Measurements from ENCODE around the gene ZNF865. TPM values are rescaled to one million over a fixed set of nuclear protein-coding genes. Genes with fewer than 3 reads are reported as not detected.
"Not testable (repeated sequence)": the region's sequence is repeated elsewhere in the genome, so short reads cannot be mapped to it uniquely, and the experiment has no call there.

The ZNF865 gene
- total RNA-seq, result 10 to 100 TPM; 13.4 to 16.4 TPM
- polyA plus RNA-seq, result 1 to 10 TPM; 1.1 to 5.7 TPM
- long read RNA-seq, donor 1, partial matches to known transcripts, result 0 of 8 reads
- long read RNA-seq, donor 1, other reads (novel, unspliced or antisense), result 8 of 8 reads
- long read RNA-seq, donor 2, partial matches to known transcripts, result 0 of 9 reads
- long read RNA-seq, donor 2, other reads (novel, unspliced or antisense), result 9 of 9 reads

GRCh38 chr19:55605637-55606470 is at the start of gene ZNF865:
Gene ZNF865, plus strand, starts transcription at chr19:55605647. Its CDS starts 7,972 bp downstream, at chr19:55613619.
- 1% methylated on average over 33 to 44 of the region's 44 CpGs for WGBS, 2 donors
- peak within 1 kb of the TSS; percentile 67 to 77 for H3K27ac ChIP-seq (ENCODE audit: low read depth in 1 of 2, low read length in 2 of 2)
- intact Hi-C loops (cut with DNase I), result loop anchor here (1.0 to 5.0 kb wide), 2 partner anchors 89 to 90 kb away; no protein-coding TSS in a partner anchor
- no peaks in the 10 kb centered on the region for H3K9me3 ChIP-seq (ENCODE audit: control insufficient read depth, low read length)
- ATAC-seq (ENCODE audit: low FRiP score) (peak; percentile 58), DNase-seq (peak; percentile 76 to 90)
- no peaks in the 10 kb centered on the region for H3K4me1 ChIP-seq (ENCODE audit: control insufficient read depth in 1 of 2, insufficient read depth in 2 of 2, low read length in 2 of 2)
- peaks cover 0 to 1% of the 10 kb centered on the region in 2 donors for H3K36me3 ChIP-seq (ENCODE audit: control insufficient read depth in 1 of 2, insufficient read depth in 2 of 2, low read length in 1 of 2)
- no peaks in the 10 kb centered on the region for H3K27me3 ChIP-seq (ENCODE audit: control insufficient read depth in 1 of 2, insufficient read depth in 2 of 2, low read length in 1 of 2)
- H3K4me3 ChIP-seq (ENCODE audit: low read length in 2 of 2), result peak within 1 kb of the TSS; percentile 69 to 81

GRCh38 chr19:55559684-55560083 is 45.8 kb upstream of the ZNF865 start:
- Histone ChIP-seq H3K9me3 (ENCODE audit: control insufficient read depth, low read length) (peaks cover 2% of the 10 kb centered on the region), H3K27me3 (ENCODE audit: control insufficient read depth in 1 of 2, insufficient read depth in 2 of 2, low read length in 1 of 2) (no peaks in the 10 kb centered on the region), H3K4me1 (ENCODE audit: control insufficient read depth in 1 of 2, insufficient read depth in 2 of 2, low read length in 2 of 2) (no peaks in the 10 kb centered on the region), H3K4me3 (ENCODE audit: low read length in 2 of 2) (no peak overlapping the region), H3K27ac (ENCODE audit: low read depth in 1 of 2, low read length in 2 of 2) (no peak overlapping the region), H3K36me3 (ENCODE audit: control insufficient read depth in 1 of 2, insufficient read depth in 2 of 2, low read length in 1 of 2) (no peaks in the 10 kb centered on the region)
- no peak for DNase-seq
- 73 to 85% methylated on average over 9 of the region's 9 CpGs for WGBS, 2 donors
- no peak for ATAC-seq (ENCODE audit: low FRiP score)
- intact Hi-C loops (cut with DNase I), result no loop called here

DNA sequence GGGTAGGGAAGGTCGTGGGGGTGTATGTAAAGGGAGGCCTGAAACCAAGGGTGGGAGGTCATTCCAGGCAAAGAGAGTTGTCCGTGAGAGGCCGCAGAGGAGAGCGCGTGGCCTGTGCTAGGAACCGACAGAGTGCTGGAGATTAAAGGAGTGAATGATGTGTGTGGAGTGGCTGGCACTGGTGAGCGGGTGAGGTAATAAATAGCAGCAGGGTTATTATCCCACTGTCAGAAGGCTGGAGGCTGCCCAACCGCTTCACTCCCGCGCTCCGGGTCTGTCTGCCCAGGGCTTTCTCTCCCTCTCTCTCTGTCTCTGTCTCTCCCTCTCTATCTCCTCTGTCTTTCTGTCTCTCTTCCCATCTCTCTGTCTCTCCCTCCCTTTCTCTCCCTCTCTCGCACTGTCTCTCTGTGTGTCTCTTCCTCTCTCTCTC is 42.2 kb upstream of the ZNF865 start:
- H3K4me1 ChIP-seq (ENCODE audit: control insufficient read depth in 1 of 2, insufficient read depth in 2 of 2, low read length in 2 of 2), result no peaks in the 10 kb centered on the region
- DNase-seq (no peak), ATAC-seq (ENCODE audit: low FRiP score) (no peak)
- no peaks in the 10 kb centered on the region for H3K27me3 ChIP-seq (ENCODE audit: control insufficient read depth in 1 of 2, insufficient read depth in 2 of 2, low read length in 1 of 2)
- no peak overlapping the region for H3K27ac ChIP-seq (ENCODE audit: low read depth in 1 of 2, low read length in 2 of 2)
- H3K4me3 ChIP-seq (ENCODE audit: low read length in 2 of 2), result no peak overlapping the region
- intact Hi-C loops (cut with DNase I), result no loop called here
- WGBS, 2 donors, result 10 to 12% methylated on average over 12 of the region's 12 CpGs
- H3K9me3 ChIP-seq (ENCODE audit: control insufficient read depth, low read length), result peaks cover 2% of the 10 kb centered on the region
- no peaks in the 10 kb centered on the region for H3K36me3 ChIP-seq (ENCODE audit: control insufficient read depth in 1 of 2, insufficient read depth in 2 of 2, low read length in 1 of 2)

DNA sequence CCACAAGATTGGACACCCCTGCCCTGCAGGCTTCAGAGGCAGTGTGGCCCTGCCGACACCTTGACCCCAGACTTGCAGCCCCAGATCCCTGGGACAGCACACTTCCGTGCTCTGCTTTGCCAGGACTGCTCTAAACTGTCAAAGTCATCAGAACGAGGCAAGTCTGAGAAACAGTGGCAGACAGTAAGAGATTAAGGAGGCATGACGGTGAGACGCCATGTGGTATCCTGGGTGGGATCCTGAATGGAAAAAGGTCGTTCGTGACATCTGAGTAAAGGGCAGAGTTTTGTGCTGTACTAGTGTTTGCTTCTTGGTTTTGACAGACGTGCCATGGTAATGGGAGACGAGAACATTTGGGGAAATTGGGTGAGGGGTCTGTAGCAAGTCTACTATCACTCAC is 38.6 kb upstream of the ZNF865 start:
- Histone ChIP-seq H3K4me1 (ENCODE audit: control insufficient read depth in 1 of 2, insufficient read depth in 2 of 2, low read length in 2 of 2) (no peaks in the 10 kb centered on the region), H3K27me3 (ENCODE audit: control insufficient read depth in 1 of 2, insufficient read depth in 2 of 2, low read length in 1 of 2) (no peaks in the 10 kb centered on the region), H3K4me3 (ENCODE audit: low read length in 2 of 2) (no peak overlapping the region), H3K27ac (ENCODE audit: low read depth in 1 of 2, low read length in 2 of 2) (no peak overlapping the region), H3K9me3 (ENCODE audit: control insufficient read depth, low read length) (no peaks in the 10 kb centered on the region), H3K36me3 (ENCODE audit: control insufficient read depth in 1 of 2, insufficient read depth in 2 of 2, low read length in 1 of 2) (no peaks in the 10 kb centered on the region)
- ATAC-seq (ENCODE audit: low FRiP score) (no peak), DNase-seq (no peak)
- intact Hi-C loops (cut with DNase I), result no loop called here
- 29 to 37% methylated on average over 9 of the region's 9 CpGs for WGBS, 2 donors

GRCh38 chr19:55567708-55568328 is 37.6 kb upstream of the ZNF865 start:
- no peak for DNase-seq
- no peaks in the 10 kb centered on the region for H3K4me1 ChIP-seq (ENCODE audit: control insufficient read depth in 1 of 2, insufficient read depth in 2 of 2, low read length in 2 of 2)
- no peaks in the 10 kb centered on the region for H3K36me3 ChIP-seq (ENCODE audit: control insufficient read depth in 1 of 2, insufficient read depth in 2 of 2, low read length in 1 of 2)
- H3K27ac ChIP-seq (ENCODE audit: low read depth in 1 of 2, low read length in 2 of 2), result no peak overlapping the region
- no peaks in the 10 kb centered on the region for H3K27me3 ChIP-seq (ENCODE audit: control insufficient read depth in 1 of 2, insufficient read depth in 2 of 2, low read length in 1 of 2)
- intact Hi-C loops (cut with DNase I), result no loop called here
- no peaks in the 10 kb centered on the region for H3K9me3 ChIP-seq (ENCODE audit: control insufficient read depth, low read length)
- no peak for ATAC-seq (ENCODE audit: low FRiP score)
- H3K4me3 ChIP-seq (ENCODE audit: low read length in 2 of 2), result no peak overlapping the region

GRCh38 chr19:55569477-55569876 is 36.0 kb upstream of the ZNF865 start:
- H3K27ac ChIP-seq (ENCODE audit: low read depth in 1 of 2, low read length in 2 of 2); H3K4me1 ChIP-seq (ENCODE audit: control insufficient read depth in 1 of 2, insufficient read depth in 2 of 2, low read length in 2 of 2); H3K9me3 ChIP-seq (ENCODE audit: control insufficient read depth, low read length); H3K36me3 ChIP-seq (ENCODE audit: control insufficient read depth in 1 of 2, insufficient read depth in 2 of 2, low read length in 1 of 2); ATAC-seq (ENCODE audit: low FRiP score); H3K27me3 ChIP-seq (ENCODE audit: control insufficient read depth in 1 of 2, insufficient read depth in 2 of 2, low read length in 1 of 2); DNase-seq; intact Hi-C loops (cut with DNase I); H3K4me3 ChIP-seq (ENCODE audit: low read length in 2 of 2): not testable (repeated sequence)
- 89 to 92% methylated on average over 5 of the region's 5 CpGs for WGBS, 2 donors

DNA sequence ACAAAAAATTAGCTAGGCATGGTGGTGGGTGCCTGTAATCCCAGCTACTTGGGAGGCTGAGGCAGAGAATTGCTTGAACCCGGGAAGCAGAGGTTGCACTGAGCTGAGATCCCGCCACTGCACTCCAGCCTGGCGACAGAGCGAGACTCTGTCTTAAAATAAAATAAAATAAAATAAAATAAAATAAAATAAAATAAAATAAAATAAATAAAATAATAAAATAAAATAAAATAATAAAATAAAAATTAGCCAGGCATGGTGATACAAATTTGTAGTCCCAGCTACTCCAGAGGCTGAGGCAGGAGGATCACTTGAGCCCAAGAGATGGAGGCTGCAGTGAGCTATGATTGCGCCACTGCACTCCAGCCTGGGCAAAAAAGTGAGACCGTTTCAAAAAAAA is 31.5 kb upstream of the ZNF865 start:
- ATAC-seq (ENCODE audit: low FRiP score); DNase-seq; H3K27ac ChIP-seq (ENCODE audit: low read depth in 1 of 2, low read length in 2 of 2); intact Hi-C loops (cut with DNase I); H3K27me3 ChIP-seq (ENCODE audit: control insufficient read depth in 1 of 2, insufficient read depth in 2 of 2, low read length in 1 of 2); H3K4me3 ChIP-seq (ENCODE audit: low read length in 2 of 2); H3K9me3 ChIP-seq (ENCODE audit: control insufficient read depth, low read length); H3K36me3 ChIP-seq (ENCODE audit: control insufficient read depth in 1 of 2, insufficient read depth in 2 of 2, low read length in 1 of 2); H3K4me1 ChIP-seq (ENCODE audit: control insufficient read depth in 1 of 2, insufficient read depth in 2 of 2, low read length in 2 of 2): not testable (repeated sequence)
- 88 to 90% methylated on average over 6 of the region's 6 CpGs for WGBS, 2 donors

- Histone ChIP-seq H3K36me3 (ENCODE audit: control insufficient read depth in 1 of 2, insufficient read depth in 2 of 2, low read length in 1 of 2) (peaks cover 0 to 2% of the 10 kb centered on the region in 2 donors), H3K27me3 (ENCODE audit: control insufficient read depth in 1 of 2, insufficient read depth in 2 of 2, low read length in 1 of 2) (no peaks in the 10 kb centered on the region), H3K4me1 (ENCODE audit: control insufficient read depth in 1 of 2, insufficient read depth in 2 of 2, low read length in 2 of 2) (no peaks in the 10 kb centered on the region), H3K9me3 (ENCODE audit: control insufficient read depth, low read length) (no peaks in the 10 kb centered on the region), H3K4me3 (ENCODE audit: low read length in 2 of 2) (no peak overlapping the region), H3K27ac (ENCODE audit: low read depth in 1 of 2, low read length in 2 of 2) (no peak overlapping the region)
- DNase-seq (no peak), ATAC-seq (ENCODE audit: low FRiP score) (no peak)
- intact Hi-C loops (cut with DNase I), result no loop called here
- 87 to 91% methylated on average over 5 of the region's 5 CpGs for WGBS, 2 donors
These were observed 28.7 kb upstream of the ZNF865 start for GRCh38 chr19:55576746-55577145.

Measured in aorta (tissue), 5 donors.